ENCODE results near the gene CINP.

The CINP gene

GRCh38 chr14:102362545-102363181 lies at the start of gene CINP, which contains the start of gene TECPR2:
TSS of gene CINP (minus strand) at chr14:102362890. CDS start at chr14:102362851, 39 bp downstream.
TSS of gene TECPR2 (plus strand) at chr14:102362941. CDS start at chr14:102376722, 13,781 bp downstream.
- DNase-seq: peak; percentile 99

- no peak for DNase-seq
Measured at GRCh38 chr14:102408724-102409123, 46.0 kb upstream of the CINP start.

GRCh38 chr14:102407258-102407657 lies 44.6 kb upstream of the CINP start:
- no peak for DNase-seq

- DNase-seq: no peak
Measured at GRCh38 chr14:102403028-102403427, 40.3 kb upstream of the CINP start.

- no peak for DNase-seq
Measured at GRCh38 chr14:102396521-102396920, 33.8 kb upstream of the CINP start.

GRCh38 chr14:102394717-102395375 lies 32.2 kb upstream of the CINP start:
- DNase-seq: no peak

GRCh38 chr14:102392506-102392905 lies 29.8 kb upstream of the CINP start:
- no peak for DNase-seq

- no peak for DNase-seq
Measured at GRCh38 chr14:102390064-102390855, 27.6 kb upstream of the CINP start.

- no peak for DNase-seq
Measured at GRCh38 chr14:102389246-102389645, 26.6 kb upstream of the CINP start.

- DNase-seq: no peak
Measured at GRCh38 chr14:102387086-102387485, 24.4 kb upstream of the CINP start.

- DNase-seq: no peak
Measured at GRCh38 chr14:102378830-102379229, 16.1 kb upstream of the CINP start.

- DNase-seq: no peak
Measured at GRCh38 chr14:102377696-102378095, 15.0 kb upstream of the CINP start.

- DNase-seq: no peak
Measured at GRCh38 chr14:102375119-102375518, 12.4 kb upstream of the CINP start.

- DNase-seq: no peak
Measured at GRCh38 chr14:102374264-102374663, 11.6 kb upstream of the CINP start.

- no peak for DNase-seq
Measured at GRCh38 chr14:102373110-102373509, 10.4 kb upstream of the CINP start.

GRCh38 chr14:102371361-102371760 lies 8.7 kb upstream of the CINP start:
- no peak for DNase-seq

GRCh38 chr14:102370305-102370809 lies 7.7 kb upstream of the CINP start:
- DNase-seq: no peak

- DNase-seq: peak; percentile 70
Measured at GRCh38 chr14:102363182-102363943, 673 bp upstream of the CINP start.

- DNase-seq: peak; percentile 67
Measured at GRCh38 chr14:102362084-102362483, 606 bp downstream of the CINP start.

GRCh38 chr14:102360388-102360787 lies 2.3 kb downstream of the CINP start:
- DNase-seq: no peak

- no peak for DNase-seq
Measured at GRCh38 chr14:102359341-102359740, 3.3 kb downstream of the CINP start.

- DNase-seq: no peak
Measured at GRCh38 chr14:102356280-102356679, 6.4 kb downstream of the CINP start.

GRCh38 chr14:102353126-102353619 lies 9.5 kb downstream of the CINP start:
- DNase-seq: no peak

All from activated CD8-positive, alpha-beta memory T cell treated with anti-CD3 and anti-CD28 coated beads, Interleukin-2, amount 50 U/mL, for 48 hours (primary cell).